ENCODE data around the gene UVSSA.

DNA sequence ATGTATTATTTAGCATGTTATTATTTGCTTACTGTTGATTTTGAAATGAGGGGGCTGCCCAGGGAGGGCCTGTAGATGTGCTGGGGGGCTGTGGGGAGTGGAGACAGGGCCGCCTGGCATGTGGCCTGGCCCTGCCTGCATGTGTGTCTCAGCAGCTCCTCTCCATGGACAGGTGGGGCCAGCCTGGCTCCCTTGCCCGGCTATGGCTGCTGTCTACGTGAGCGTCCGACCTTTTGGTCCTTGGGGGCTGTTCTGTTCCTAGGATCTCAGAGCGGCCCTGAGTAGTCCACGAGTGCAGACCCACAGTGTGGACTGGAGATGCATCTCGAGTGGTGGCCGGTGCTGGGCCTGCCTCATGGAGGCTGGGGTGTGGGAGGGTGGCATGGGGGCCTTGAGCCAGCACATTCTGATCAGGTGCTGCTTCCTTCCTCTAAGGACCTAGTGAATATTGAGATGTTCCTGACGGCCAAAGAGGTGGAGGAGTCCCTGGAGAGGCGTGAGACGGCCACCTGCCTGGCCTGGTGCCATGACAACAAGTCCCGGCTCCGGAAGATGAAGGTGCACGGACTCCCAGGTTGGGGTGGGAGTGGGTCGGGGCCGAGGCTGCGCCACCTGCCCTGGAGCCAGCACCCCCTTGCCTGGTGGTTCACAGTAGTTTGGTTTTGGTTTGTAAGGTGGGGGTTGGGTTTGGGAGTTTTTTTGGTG is 24.9 kb upstream of the UVSSA start:
- TF ChIP-seq, protein P1, sequence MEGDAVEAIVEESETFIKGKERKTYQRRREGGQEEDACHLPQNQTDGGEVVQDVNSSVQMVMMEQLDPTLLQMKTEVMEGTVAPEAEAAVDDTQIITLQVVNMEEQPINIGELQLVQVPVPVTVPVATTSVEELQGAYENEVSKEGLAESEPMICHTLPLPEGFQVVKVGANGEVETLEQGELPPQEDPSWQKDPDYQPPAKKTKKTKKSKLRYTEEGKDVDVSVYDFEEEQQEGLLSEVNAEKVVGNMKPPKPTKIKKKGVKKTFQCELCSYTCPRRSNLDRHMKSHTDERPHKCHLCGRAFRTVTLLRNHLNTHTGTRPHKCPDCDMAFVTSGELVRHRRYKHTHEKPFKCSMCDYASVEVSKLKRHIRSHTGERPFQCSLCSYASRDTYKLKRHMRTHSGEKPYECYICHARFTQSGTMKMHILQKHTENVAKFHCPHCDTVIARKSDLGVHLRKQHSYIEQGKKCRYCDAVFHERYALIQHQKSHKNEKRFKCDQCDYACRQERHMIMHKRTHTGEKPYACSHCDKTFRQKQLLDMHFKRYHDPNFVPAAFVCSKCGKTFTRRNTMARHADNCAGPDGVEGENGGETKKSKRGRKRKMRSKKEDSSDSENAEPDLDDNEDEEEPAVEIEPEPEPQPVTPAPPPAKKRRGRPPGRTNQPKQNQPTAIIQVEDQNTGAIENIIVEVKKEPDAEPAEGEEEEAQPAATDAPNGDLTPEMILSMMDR (IDR thresholded peaks at IDR 0.05; ENCODE audit: low read depth, low read length) = no peak
- TF ChIP-seq MAX (IDR thresholded peaks at IDR 0.05; ENCODE audit: low read depth, low read length) = no peak
- TF ChIP-seq POLR2A (IDR thresholded peaks at IDR 0.05; ENCODE audit: extremely low read depth, insufficient read length) = no peak
- no peak for TF ChIP-seq MYC (IDR thresholded peaks at IDR 0.05; ENCODE audit: low read depth, low read length)

Data from NB4 (cell line).